ENCODE results near the gene TPX2.
"Not testable (repeated sequence)": the region's sequence is repeated elsewhere in the genome, so short reads cannot be mapped to it uniquely, and the experiment has no call there.

Gene TPX2

GRCh38 chr20:31824554-31825313, 85.6 kb downstream of the TPX2 start:
- Histone ChIP-seq H2BK15ac (replicated peaks; ENCODE audit: low read depth) (no peak overlapping the region), H3K4me2 (ENCODE audit: low read length) (no peak overlapping the region), H2BK120ac (ENCODE audit: low read depth, low read length) (no peak overlapping the region), H3K9ac (ENCODE audit: low read length) (no peak overlapping the region), H3K79me2 (ENCODE audit: control insufficient read depth, insufficient read depth, low read length) (no peaks in the 10 kb centered on the region), H3K18ac (ENCODE audit: low read length) (no peak overlapping the region), H4K5ac (ENCODE audit: low read length) (no peak overlapping the region), H4K8ac (ENCODE audit: low read depth, low read length) (no peak overlapping the region), H2BK5ac (ENCODE audit: low read length) (no peak overlapping the region), H3K4ac (ENCODE audit: low read depth, low read length) (no peak overlapping the region), H3K27me3 (ENCODE audit: insufficient read depth, low read length, poor library complexity) (no peaks in the 10 kb centered on the region), H3K36me3 (ENCODE audit: control insufficient read depth, insufficient read depth, low read length) (no peaks in the 10 kb centered on the region), H2AK5ac (ENCODE audit: low read length) (no peak overlapping the region), H3K23ac (ENCODE audit: low read length) (no peak overlapping the region), H3K79me1 (ENCODE audit: low read length) (no peaks in the 10 kb centered on the region), H3K56ac (ENCODE audit: low read length) (no peak overlapping the region), H3K4me1 (ENCODE audit: control insufficient read depth, low read depth, low read length) (no peaks in the 10 kb centered on the region), H3K27ac (ENCODE audit: low read depth, low read length) (no peak overlapping the region), H3K4me3 (ENCODE audit: low read length) (no peak overlapping the region)
- no peak for DNase-seq
- WGBS (ENCODE audit: extremely low coverage, insufficient coverage, low lambda C conversion rate): no CpG with 5 or more reads among the region's 14 CpGs

GRCh38 chr20:31826074-31826473, 87.0 kb downstream of the TPX2 start:
- no peak overlapping the region for H3K4me3 ChIP-seq (ENCODE audit: low read length)
- H3K4ac ChIP-seq (ENCODE audit: low read depth, low read length): no peak overlapping the region
- WGBS (ENCODE audit: extremely low coverage, insufficient coverage, low lambda C conversion rate): no CpG with 5 or more reads among the region's 5 CpGs

GRCh38 chr20:31827059-31827458, 88.0 kb downstream of the TPX2 start:
- H3K79me2 ChIP-seq (ENCODE audit: control insufficient read depth, insufficient read depth, low read length): no peaks in the 10 kb centered on the region
- H3K56ac ChIP-seq (ENCODE audit: low read length): no peak overlapping the region
- H3K4me3 ChIP-seq (ENCODE audit: low read length): no peak overlapping the region
- no peak overlapping the region for H3K27ac ChIP-seq (ENCODE audit: low read depth, low read length)
- H2AK5ac ChIP-seq (ENCODE audit: low read length): no peak overlapping the region
- no peak overlapping the region for H4K5ac ChIP-seq (ENCODE audit: low read length)
- no peak overlapping the region for H3K4me2 ChIP-seq (ENCODE audit: low read length)
- H3K4ac ChIP-seq (ENCODE audit: low read depth, low read length): no peak overlapping the region
- no peaks in the 10 kb centered on the region for H3K36me3 ChIP-seq (ENCODE audit: control insufficient read depth, insufficient read depth, low read length)
- no peak overlapping the region for H3K23ac ChIP-seq (ENCODE audit: low read length)
- no peak overlapping the region for H4K8ac ChIP-seq (ENCODE audit: low read depth, low read length)
- no peak overlapping the region for H3K18ac ChIP-seq (ENCODE audit: low read length)
- WGBS (ENCODE audit: extremely low coverage, insufficient coverage, low lambda C conversion rate): no CpG with 5 or more reads among the region's 2 CpGs
- H2BK15ac ChIP-seq (replicated peaks; ENCODE audit: low read depth): no peak overlapping the region
- H3K4me1 ChIP-seq (ENCODE audit: control insufficient read depth, low read depth, low read length): no peaks in the 10 kb centered on the region
- no peak overlapping the region for H3K9ac ChIP-seq (ENCODE audit: low read length)
- H2BK5ac ChIP-seq (ENCODE audit: low read length): no peak overlapping the region
- no peaks in the 10 kb centered on the region for H3K79me1 ChIP-seq (ENCODE audit: low read length)
- H2BK120ac ChIP-seq (ENCODE audit: low read depth, low read length): no peak overlapping the region
- H3K27me3 ChIP-seq (ENCODE audit: insufficient read depth, low read length, poor library complexity): no peaks in the 10 kb centered on the region
- DNase-seq: no peak

More at GRCh38 chr20:31826074-31826473, 87.0 kb downstream of the TPX2 start:
- H4K8ac ChIP-seq (ENCODE audit: low read depth, low read length): no peak overlapping the region
- H3K9ac ChIP-seq (ENCODE audit: low read length): no peak overlapping the region
- H2BK15ac ChIP-seq (replicated peaks; ENCODE audit: low read depth): no peak overlapping the region
- H3K4me1 ChIP-seq (ENCODE audit: control insufficient read depth, low read depth, low read length): no peaks in the 10 kb centered on the region
- no peaks in the 10 kb centered on the region for H3K27me3 ChIP-seq (ENCODE audit: insufficient read depth, low read length, poor library complexity)
- H4K5ac ChIP-seq (ENCODE audit: low read length): no peak overlapping the region
- H3K79me1 ChIP-seq (ENCODE audit: low read length): no peaks in the 10 kb centered on the region
- no peak overlapping the region for H2AK5ac ChIP-seq (ENCODE audit: low read length)
- H3K36me3 ChIP-seq (ENCODE audit: control insufficient read depth, insufficient read depth, low read length): no peaks in the 10 kb centered on the region
- no peak overlapping the region for H2BK5ac ChIP-seq (ENCODE audit: low read length)
- H3K27ac ChIP-seq (ENCODE audit: low read depth, low read length): no peak overlapping the region
- no peak for DNase-seq
- H3K18ac ChIP-seq (ENCODE audit: low read length): no peak overlapping the region
- no peaks in the 10 kb centered on the region for H3K79me2 ChIP-seq (ENCODE audit: control insufficient read depth, insufficient read depth, low read length)
- no peak overlapping the region for H3K56ac ChIP-seq (ENCODE audit: low read length)
- H3K4me2 ChIP-seq (ENCODE audit: low read length): no peak overlapping the region
- H3K23ac ChIP-seq (ENCODE audit: low read length): no peak overlapping the region
- H2BK120ac ChIP-seq (ENCODE audit: low read depth, low read length): no peak overlapping the region

GRCh38 chr20:31828016-31828415, 88.9 kb downstream of the TPX2 start:
- H3K56ac ChIP-seq (ENCODE audit: low read length); H2BK5ac ChIP-seq (ENCODE audit: low read length); H2BK15ac ChIP-seq (replicated peaks; ENCODE audit: low read depth); H3K4ac ChIP-seq (ENCODE audit: low read depth, low read length); H2BK120ac ChIP-seq (ENCODE audit: low read depth, low read length); H3K18ac ChIP-seq (ENCODE audit: low read length); H3K36me3 ChIP-seq (ENCODE audit: control insufficient read depth, insufficient read depth, low read length); H3K4me1 ChIP-seq (ENCODE audit: control insufficient read depth, low read depth, low read length); H4K8ac ChIP-seq (ENCODE audit: low read depth, low read length); H2AK5ac ChIP-seq (ENCODE audit: low read length); H3K4me2 ChIP-seq (ENCODE audit: low read length); H3K27me3 ChIP-seq (ENCODE audit: insufficient read depth, low read length, poor library complexity); H3K4me3 ChIP-seq (ENCODE audit: low read length); H3K9ac ChIP-seq (ENCODE audit: low read length); H3K79me2 ChIP-seq (ENCODE audit: control insufficient read depth, insufficient read depth, low read length); H3K79me1 ChIP-seq (ENCODE audit: low read length); H3K23ac ChIP-seq (ENCODE audit: low read length); DNase-seq; H4K5ac ChIP-seq (ENCODE audit: low read length); H3K27ac ChIP-seq (ENCODE audit: low read depth, low read length): not testable (repeated sequence)
- WGBS (ENCODE audit: extremely low coverage, insufficient coverage, low lambda C conversion rate): no CpG with 5 or more reads among the region's 11 CpGs

GRCh38 chr20:31829731-31830130, 90.6 kb downstream of the TPX2 start:
- DNase-seq: no peak
- Histone ChIP-seq H3K4me2 (ENCODE audit: low read length) (no peak overlapping the region), H2BK120ac (ENCODE audit: low read depth, low read length) (no peak overlapping the region), H4K5ac (ENCODE audit: low read length) (no peak overlapping the region), H3K27me3 (ENCODE audit: insufficient read depth, low read length, poor library complexity) (no peaks in the 10 kb centered on the region), H2BK5ac (ENCODE audit: low read length) (no peak overlapping the region), H3K9ac (ENCODE audit: low read length) (no peak overlapping the region), H3K36me3 (ENCODE audit: control insufficient read depth, insufficient read depth, low read length) (no peaks in the 10 kb centered on the region), H2AK5ac (ENCODE audit: low read length) (no peak overlapping the region), H3K4ac (ENCODE audit: low read depth, low read length) (no peak overlapping the region), H4K8ac (ENCODE audit: low read depth, low read length) (no peak overlapping the region), H3K4me1 (ENCODE audit: control insufficient read depth, low read depth, low read length) (no peaks in the 10 kb centered on the region), H3K18ac (ENCODE audit: low read length) (no peak overlapping the region), H3K23ac (ENCODE audit: low read length) (no peak overlapping the region), H3K79me2 (ENCODE audit: control insufficient read depth, insufficient read depth, low read length) (no peaks in the 10 kb centered on the region), H3K56ac (ENCODE audit: low read length) (no peak overlapping the region), H2BK15ac (replicated peaks; ENCODE audit: low read depth) (no peak overlapping the region), H3K79me1 (ENCODE audit: low read length) (no peaks in the 10 kb centered on the region), H3K4me3 (ENCODE audit: low read length) (no peak overlapping the region), H3K27ac (ENCODE audit: low read depth, low read length) (no peak overlapping the region)
- WGBS (ENCODE audit: extremely low coverage, insufficient coverage, low lambda C conversion rate): no CpG with 5 or more reads among the region's 6 CpGs

Measured in mesendoderm (in vitro differentiated cells).